GM12878 (cell line): ENCODE measurements around the gene LBH. TPM values are rescaled to one million over a fixed set of nuclear protein-coding genes. Genes with fewer than 3 reads are reported as not detected.

Experiments used
- ATAC-seq: fragments of 200-7000 bp; cut with Tn5 transposase; 3 replicates; pipeline ENCODE4 v1.9.1; 2020; ENCODE audit warnings: mild to moderate bottlenecking, moderate library complexity
- BruUV-seq: library from RNA; stranded (reverse); fragments of 400-500 nt; replicated peaks from 2 replicates; lab custom pipeline; 2021; lab: Mats Ljungman, UMichigan
- CTCF ChIA-PET: fragments of 300-600 bp; sonication (Branson Sonifier 250); formaldehyde crosslinking; extraction: SDS; loops from one replicate; lab custom pipeline; 2021; ENCODE audit warnings: inconsistent platforms; lab: Yijun Ruan, JAX
- POLR2A ChIA-PET: fragments of 350-600 bp; formaldehyde crosslinking; extraction: SDS; loops from one replicate; lab custom pipeline; 2021; ENCODE audit warnings: inconsistent platforms; lab: Charles Lee
- RAD21 ChIA-PET: fragments of 300-600 bp; sonication (Branson Sonifier 250); formaldehyde crosslinking; loops from one replicate; lab custom pipeline; 2023; ENCODE audit warnings: antibody characterized with exemption; ENCODE audit not compliant: unreplicated experiment; lab: Charles Lee
- SMC1A ChIA-PET: fragments of 300-600 bp; sonication (Branson Sonifier 250); formaldehyde crosslinking; loops from one replicate; lab custom pipeline; 2023; ENCODE audit not compliant: unreplicated experiment, uncharacterized antibody; lab: Charles Lee
- DNase-seq: peaks from one replicate; pipeline ENCODE4 v3.0.0-alpha.2; 2011; ENCODE audit warnings: low read depth, low spot score
- FAIRE-seq: peaks from 3 replicates; lab custom pipeline; 2011; peaks lifted over from hg19 to GRCh38; lab: Jason Lieb, UNC
- H2AFZ ChIP-seq: 2 replicates; pipeline ENCODE4 v1.6.0; 2011; ENCODE audit warnings: low read depth, low read length, control low read depth; ENCODE audit not compliant: control insufficient read depth
- H3K27ac ChIP-seq: 2 replicates; pipeline ENCODE4 v1.5.1; 2011; ENCODE audit warnings: control low read depth; ENCODE audit not compliant: control insufficient read depth, insufficient read depth
- H3K27me3 ChIP-seq, 2 experiments: replicated peaks in 1 of 2; 2 replicates each; pipeline versions ENCODE4 v1.6.0 to v1.6.1; 2011; ENCODE audit warnings: low read length in 1 of 2; ENCODE audit not compliant: control insufficient read depth in 2 of 2, insufficient read depth in 2 of 2
- H3K36me3 ChIP-seq, 2 experiments: 2 replicates each; pipeline ENCODE4 v1.5.1; 2011; ENCODE audit warnings: low read length in 1 of 2; ENCODE audit not compliant: control insufficient read depth in 2 of 2, insufficient read depth in 2 of 2
- H3K4me1 ChIP-seq: 2 replicates; pipeline ENCODE4 v1.6.1; 2011; ENCODE audit warnings: mild to moderate bottlenecking, low read length, moderate library complexity, mixed read lengths; ENCODE audit not compliant: control insufficient read depth, insufficient read depth
- H3K4me2 ChIP-seq: 2 replicates; pipeline ENCODE4 v1.6.0; 2011; ENCODE audit warnings: control low read depth; ENCODE audit not compliant: control insufficient read depth, insufficient read depth
- H3K4me3 ChIP-seq: fragments of 200-600 bp; sonication (generic); 2 replicates; pipeline ENCODE4 v1.5.1; 2016
- H3K79me2 ChIP-seq: 2 replicates; pipeline ENCODE4 v1.6.0; 2011; ENCODE audit warnings: low read length; ENCODE audit not compliant: control insufficient read depth, insufficient read depth
- H3K9ac ChIP-seq: 2 replicates; pipeline ENCODE4 v1.8.0; 2011; ENCODE audit warnings: low read length, control low read depth, mixed read lengths; ENCODE audit not compliant: control insufficient read depth, insufficient read depth
- H3K9me3 ChIP-seq: replicated peaks from 3 replicates; pipeline ENCODE4 v1.5.1; 2011; ENCODE audit warnings: mild to moderate bottlenecking, low read length; ENCODE audit not compliant: control insufficient read depth, insufficient read depth
- H4K20me1 ChIP-seq: 2 replicates; pipeline ENCODE4 v1.6.0; 2011; ENCODE audit not compliant: control insufficient read depth, insufficient read depth
- ASH2L ChIP-seq: fragments of 300-600, 200-600 bp; sonication (generic); IDR thresholded peaks from 2 replicates; pipeline ENCODE4 v1.6.1; 2017; ENCODE audit warnings: low read depth, mild to moderate bottlenecking, borderline replicate concordance
- ATF7 ChIP-seq: fragments of 450-650 bp; IDR thresholded peaks from 2 replicates; pipeline ENCODE4 v1.6.1; 2016; ENCODE audit warnings: low read depth, mild to moderate bottlenecking
- CBFB ChIP-seq: IDR thresholded peaks from 2 replicates; pipeline ENCODE4 v1.6.1; 2016; ENCODE audit warnings: antibody characterized with exemption, low read depth
- CEBPZ ChIP-seq: fragments of 150-350 bp; IDR thresholded peaks from 2 replicates; pipeline ENCODE4 v1.6.1; 2016; ENCODE audit warnings: low read depth, low read length
- MEF2B ChIP-seq: fragments of 450-650 bp; IDR thresholded peaks from 2 replicates; pipeline ENCODE4 v1.6.1; 2018; ENCODE audit warnings: mild to moderate bottlenecking, moderate library complexity; ENCODE audit not compliant: partially characterized antibody, poor library complexity, severe bottlenecking
- MLLT1 ChIP-seq: fragments of 450-650 bp; IDR thresholded peaks from 2 replicates; pipeline ENCODE4 v1.6.1; 2016; ENCODE audit warnings: mild to moderate bottlenecking
- MYB ChIP-seq: fragments of 150-350 bp; IDR thresholded peaks from 2 replicates; pipeline ENCODE4 v1.6.1; 2014; ENCODE audit warnings: mild to moderate bottlenecking, low read depth, low read length, borderline replicate concordance
- NKRF ChIP-seq: fragments of 450-650 bp; conservative IDR thresholded peaks from 2 replicates; pipeline ENCODE4 v1.6.1; 2017; ENCODE audit warnings: mild to moderate bottlenecking, moderate library complexity
- PKNOX1 ChIP-seq: fragments of 450-650 bp; IDR thresholded peaks from 2 replicates; pipeline ENCODE4 v1.6.1; 2016; ENCODE audit warnings: mild to moderate bottlenecking
- POU2F2 ChIP-seq: IDR thresholded peaks from 3 replicates; pipeline ENCODE4 v1.6.1; 2011; ENCODE audit warnings: low read depth, mild to moderate bottlenecking, low read length, borderline replicate concordance
- WGBS: methylation state at CpG from one replicate; pipeline ENCODE4 v1.1.6; 2016; ENCODE audit warnings: low lambda C conversion rate; ENCODE audit not compliant: insufficient replicate concordance, insufficient coverage; ENCODE audit errors: missing lambda C conversion rate; 5-methylcytosine and 5-hydroxymethylcytosine counted together
- in situ Hi-C: fragments of 300-500 bp; cut with MboI; formaldehyde crosslinking; loops from 9 replicates; pipeline ENCODE4 v1.14.3; 2018; ENCODE audit warnings: mixed read lengths
- intact Hi-C: fragments of 100-400 bp; cut with micrococcal nuclease; formaldehyde crosslinking; loops from one replicate; pipeline ENCODE4 v1.14.2; 2022; ENCODE audit not compliant: unreplicated experiment
- polyA plus RNA-seq, 11 experiments: library from polyadenylated mRNA; depleted of rRNA in 4 of 11; unstranded in 6 of 11; stranded (reverse) in 5 of 11; fragments of >200 nt; fragmentation: Nextera tagmentation in 4 of 11; fragmentation: Illumina TruSeq in 1 of 11; extraction: Ambion mirVana in 4 of 11; extraction: Trizol in 1 of 11; gene quantifications; 1 replicate in 1 of 11; 2 replicates in 10 of 11; pipeline versions ENCODE4 v1.2.1 to v1.2.3, GENCODE V29; 2011 to 2016; ENCODE audit warnings: inconsistent platforms in 2 of 11, missing spikeins in 2 of 11, low read depth in 1 of 11
- total RNA-seq, 4 experiments: library from RNA; depleted of rRNA in 3 of 4; stranded (reverse); fragments of >200 nt in 3 of 4; fragmentation: Illumina TruSeq in 1 of 4; extraction: Trizol in 1 of 4; gene quantifications; 2 replicates each; pipeline versions ENCODE4 v1.2.1 to v1.2.3, GENCODE V29; 2013 to 2021
- TF ChIP-seq, protein P1 (sequence below): fragments of 450-650 bp; IDR thresholded peaks from 2 replicates; pipeline ENCODE4 v1.6.1; 2017; ENCODE audit warnings: mild to moderate bottlenecking, moderate library complexity

LBH gene
- total and polyA plus RNA-seq, 10 of the 15 experiments (the other 5 are each of a cell fraction or from before 2014, with no cell fraction given) = 9.3 to 133 (median 34.1) TPM

GRCh38 chr2:30218814-30219213 lies 12.5 kb upstream of the LBH start:
- H2AFZ ChIP-seq = no peak overlapping the region
- 49% methylated on average over 4 of the region's 4 CpGs for WGBS
- BruUV-seq = no TSS peak
- TF ChIP-seq NKRF (no peak), ATF7 (no peak), CEBPZ (no peak), CBFB (no peak), MLLT1 (no peak), MYB (no peak), ASH2L (no peak), PKNOX1 (no peak), POU2F2 (no peak), MEF2B (no peak)
- TF ChIP-seq, protein P1, sequence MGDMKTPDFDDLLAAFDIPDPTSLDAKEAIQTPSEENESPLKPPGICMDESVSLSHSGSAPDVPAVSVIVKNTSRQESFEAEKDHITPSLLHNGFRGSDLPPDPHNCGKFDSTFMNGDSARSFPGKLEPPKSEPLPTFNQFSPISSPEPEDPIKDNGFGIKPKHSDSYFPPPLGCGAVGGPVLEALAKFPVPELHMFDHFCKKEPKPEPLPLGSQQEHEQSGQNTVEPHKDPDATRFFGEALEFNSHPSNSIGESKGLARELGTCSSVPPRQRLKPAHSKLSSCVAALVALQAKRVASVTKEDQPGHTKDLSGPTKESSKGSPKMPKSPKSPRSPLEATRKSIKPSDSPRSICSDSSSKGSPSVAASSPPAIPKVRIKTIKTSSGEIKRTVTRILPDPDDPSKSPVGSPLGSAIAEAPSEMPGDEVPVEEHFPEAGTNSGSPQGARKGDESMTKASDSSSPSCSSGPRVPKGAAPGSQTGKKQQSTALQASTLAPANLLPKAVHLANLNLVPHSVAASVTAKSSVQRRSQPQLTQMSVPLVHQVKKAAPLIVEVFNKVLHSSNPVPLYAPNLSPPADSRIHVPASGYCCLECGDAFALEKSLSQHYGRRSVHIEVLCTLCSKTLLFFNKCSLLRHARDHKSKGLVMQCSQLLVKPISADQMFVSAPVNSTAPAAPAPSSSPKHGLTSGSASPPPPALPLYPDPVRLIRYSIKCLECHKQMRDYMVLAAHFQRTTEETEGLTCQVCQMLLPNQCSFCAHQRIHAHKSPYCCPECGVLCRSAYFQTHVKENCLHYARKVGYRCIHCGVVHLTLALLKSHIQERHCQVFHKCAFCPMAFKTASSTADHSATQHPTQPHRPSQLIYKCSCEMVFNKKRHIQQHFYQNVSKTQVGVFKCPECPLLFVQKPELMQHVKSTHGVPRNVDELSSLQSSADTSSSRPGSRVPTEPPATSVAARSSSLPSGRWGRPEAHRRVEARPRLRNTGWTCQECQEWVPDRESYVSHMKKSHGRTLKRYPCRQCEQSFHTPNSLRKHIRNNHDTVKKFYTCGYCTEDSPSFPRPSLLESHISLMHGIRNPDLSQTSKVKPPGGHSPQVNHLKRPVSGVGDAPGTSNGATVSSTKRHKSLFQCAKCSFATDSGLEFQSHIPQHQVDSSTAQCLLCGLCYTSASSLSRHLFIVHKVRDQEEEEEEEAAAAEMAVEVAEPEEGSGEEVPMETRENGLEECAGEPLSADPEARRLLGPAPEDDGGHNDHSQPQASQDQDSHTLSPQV = no peak

More at GRCh38 chr2:30218814-30219213, 12.5 kb upstream of the LBH start:
- ATAC-seq = no peak
- in situ Hi-C loops (no loop called here), intact Hi-C loops (no loop called here)
- no peak for DNase-seq
- POLR2A ChIA-PET = interaction anchor here (1.2 to 3.3 kb wide), 2 partner anchors 10 to 12 kb away, joined by 3 to 25 read pairs; partner anchors contain the start of gene LBH
- FAIRE-seq = no peak
- RAD21 ChIA-PET = interaction anchor here (0.6 to 3.7 kb wide), 7 partner anchors 7 to 135 kb away, joined by 3 to 49 read pairs (median 10); partner anchors contain the start of gene LBH
- Histone ChIP-seq H3K27ac (no peak overlapping the region), H3K79me2 (no peaks in the 10 kb centered on the region), H3K4me2 (no peak overlapping the region), H3K9ac (no peak overlapping the region), H4K20me1 (no peaks in the 10 kb centered on the region), H3K4me3 (no peak overlapping the region), H3K4me1 (peaks cover 19% of the 10 kb centered on the region), H3K9me3 (no peaks in the 10 kb centered on the region), H3K27me3 (no peaks in the 10 kb centered on the region), H3K36me3 (no peaks in the 10 kb centered on the region)
- CTCF ChIA-PET = interaction anchor here (1.1 to 3.7 kb wide), 7 partner anchors 9 to 493 kb away, joined by 3 to 40 read pairs (median 17); no protein-coding TSS in a partner anchor
- SMC1A ChIA-PET = interaction anchor here (0.7 to 25.4 kb wide), 12 partner anchors 9 to 203 kb away, joined by 3 to 444 read pairs (median 4); no protein-coding TSS in a partner anchor
